ENCODE results near the gene PLXNA4.

Gene PLXNA4

DNA sequence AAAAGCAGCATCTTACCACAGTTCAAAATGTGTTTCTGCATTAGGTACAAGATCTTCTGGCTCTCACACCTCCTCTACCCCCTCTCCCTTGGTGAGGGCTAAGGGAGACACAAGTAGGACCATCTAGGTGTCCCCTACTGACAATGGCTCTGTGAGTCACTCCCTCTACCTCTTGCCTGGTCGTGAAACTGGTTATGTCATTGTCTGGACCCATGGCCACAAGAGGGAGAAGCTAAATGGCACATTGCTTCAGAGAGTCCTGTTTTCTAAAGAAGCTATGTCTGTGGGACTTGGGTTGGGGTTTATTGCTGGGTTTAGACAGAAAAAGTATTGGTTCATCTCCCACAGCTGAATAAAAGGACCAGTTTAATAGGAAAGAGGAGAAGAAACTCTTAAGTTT lies 4.0 kb upstream of the PLXNA4 start:
- Histone ChIP-seq H3K4me2 (ENCODE audit: low read depth, low read length, poor library complexity, severe bottlenecking) (no peak overlapping the region), H3K9me2 (replicated peaks; ENCODE audit: insufficient read depth, low read length) (no peaks in the 10 kb centered on the region), H3K27me3 (ENCODE audit: low read length) (no peaks in the 10 kb centered on the region), H2AFZ (ENCODE audit: low read depth, low read length, severe bottlenecking) (no peak overlapping the region), H3K27ac (ENCODE audit: low read depth, low read length) (no peak overlapping the region), H3F3A (ENCODE audit: insufficient read depth) (no peaks in the 10 kb centered on the region), H3K9me3 (ENCODE audit: insufficient read depth, low read length) (no peaks in the 10 kb centered on the region), H3K36me3 (ENCODE audit: low read length) (no peaks in the 10 kb centered on the region), H4K20me1 (ENCODE audit: low read depth, low read length) (no peaks in the 10 kb centered on the region), H3K79me2 (ENCODE audit: insufficient read depth, low read length) (no peaks in the 10 kb centered on the region), H3K9ac (ENCODE audit: low read length) (no peak overlapping the region), H3K4me3 (ENCODE audit: insufficient read depth, low read length, poor library complexity, severe bottlenecking) (no peak overlapping the region)
- no peak for TF ChIP-seq EZH2phosphoT487 (conservative IDR thresholded peaks at IDR 0.05; ENCODE audit: low read length)
- TF ChIP-seq, protein P1, sequence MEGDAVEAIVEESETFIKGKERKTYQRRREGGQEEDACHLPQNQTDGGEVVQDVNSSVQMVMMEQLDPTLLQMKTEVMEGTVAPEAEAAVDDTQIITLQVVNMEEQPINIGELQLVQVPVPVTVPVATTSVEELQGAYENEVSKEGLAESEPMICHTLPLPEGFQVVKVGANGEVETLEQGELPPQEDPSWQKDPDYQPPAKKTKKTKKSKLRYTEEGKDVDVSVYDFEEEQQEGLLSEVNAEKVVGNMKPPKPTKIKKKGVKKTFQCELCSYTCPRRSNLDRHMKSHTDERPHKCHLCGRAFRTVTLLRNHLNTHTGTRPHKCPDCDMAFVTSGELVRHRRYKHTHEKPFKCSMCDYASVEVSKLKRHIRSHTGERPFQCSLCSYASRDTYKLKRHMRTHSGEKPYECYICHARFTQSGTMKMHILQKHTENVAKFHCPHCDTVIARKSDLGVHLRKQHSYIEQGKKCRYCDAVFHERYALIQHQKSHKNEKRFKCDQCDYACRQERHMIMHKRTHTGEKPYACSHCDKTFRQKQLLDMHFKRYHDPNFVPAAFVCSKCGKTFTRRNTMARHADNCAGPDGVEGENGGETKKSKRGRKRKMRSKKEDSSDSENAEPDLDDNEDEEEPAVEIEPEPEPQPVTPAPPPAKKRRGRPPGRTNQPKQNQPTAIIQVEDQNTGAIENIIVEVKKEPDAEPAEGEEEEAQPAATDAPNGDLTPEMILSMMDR (IDR thresholded peaks at IDR 0.05; ENCODE audit: insufficient read depth, low read length, poor library complexity, severe bottlenecking) = no peak

DNA sequence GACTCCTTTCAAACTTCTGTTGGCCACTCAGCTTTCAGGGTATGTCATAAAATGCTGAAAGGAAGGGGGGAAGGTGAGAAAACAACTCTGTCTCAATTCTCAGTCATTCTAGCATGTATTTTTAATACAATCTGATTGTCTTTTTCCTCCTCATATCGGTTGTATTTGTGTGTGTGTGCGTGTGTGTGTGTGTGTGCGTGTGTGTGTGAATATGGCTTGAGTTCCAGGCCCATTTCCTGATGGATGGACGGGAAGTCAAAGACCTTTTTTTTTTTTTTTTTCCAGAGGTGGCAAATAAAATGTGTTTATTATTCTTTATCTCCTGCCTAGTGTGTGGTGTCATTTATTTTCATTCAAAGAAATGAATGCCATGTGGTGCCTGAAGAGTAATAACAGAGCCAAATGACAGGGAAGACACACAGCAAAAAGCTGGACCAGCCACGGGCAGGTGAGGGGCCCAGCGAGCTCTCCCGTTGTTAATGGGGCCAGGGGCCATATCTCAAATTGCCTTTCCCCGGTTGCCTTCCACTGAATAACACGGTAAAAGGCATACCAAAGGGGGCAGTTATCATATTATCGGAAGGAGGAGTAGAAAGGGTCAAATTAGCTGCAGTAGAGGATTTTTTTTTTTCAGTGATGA lies 3.1 kb upstream of the PLXNA4 start:
- H3F3A ChIP-seq (ENCODE audit: insufficient read depth) = no peaks in the 10 kb centered on the region
- H3K27me3 ChIP-seq (ENCODE audit: low read length) = no peaks in the 10 kb centered on the region

DNA sequence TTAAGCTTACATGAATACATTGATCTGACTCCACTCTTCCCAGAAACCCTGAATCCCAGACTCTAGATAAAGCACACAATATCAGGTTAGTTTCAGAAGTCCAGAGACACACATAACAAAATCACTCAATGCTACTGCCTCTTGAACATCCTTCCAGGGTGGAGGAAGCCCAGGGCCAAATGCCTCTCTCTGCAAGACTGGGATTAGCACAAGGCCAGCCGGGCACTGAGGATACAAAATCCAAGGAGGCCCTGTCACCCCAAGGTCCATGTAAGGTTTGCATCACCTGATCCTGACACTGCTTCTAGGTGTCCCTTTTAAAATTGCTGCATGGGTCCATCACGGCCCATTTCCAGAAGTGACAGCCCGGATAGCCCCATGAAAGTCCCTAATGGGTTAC lies 2.6 kb upstream of the PLXNA4 start:
- Histone ChIP-seq H3K36me3 (ENCODE audit: low read length) (no peaks in the 10 kb centered on the region), H3K9me2 (replicated peaks; ENCODE audit: insufficient read depth, low read length) (no peaks in the 10 kb centered on the region), H2AFZ (ENCODE audit: low read depth, low read length, severe bottlenecking) (no peak overlapping the region), H3K9me3 (ENCODE audit: insufficient read depth, low read length) (no peaks in the 10 kb centered on the region), H3K79me2 (ENCODE audit: insufficient read depth, low read length) (no peaks in the 10 kb centered on the region), H3K27me3 (ENCODE audit: low read length) (no peaks in the 10 kb centered on the region), H3K4me2 (ENCODE audit: low read depth, low read length, poor library complexity, severe bottlenecking) (no peak overlapping the region), H3K9ac (ENCODE audit: low read length) (no peak overlapping the region), H3K4me3 (ENCODE audit: insufficient read depth, low read length, poor library complexity, severe bottlenecking) (no peak overlapping the region), H3K27ac (ENCODE audit: low read depth, low read length) (no peak overlapping the region), H4K20me1 (ENCODE audit: low read depth, low read length) (no peaks in the 10 kb centered on the region), H3F3A (ENCODE audit: insufficient read depth) (no peaks in the 10 kb centered on the region)
- TF ChIP-seq, protein P1 (IDR thresholded peaks at IDR 0.05; ENCODE audit: insufficient read depth, low read length, poor library complexity, severe bottlenecking) = no peak
- TF ChIP-seq EZH2phosphoT487 (conservative IDR thresholded peaks at IDR 0.05; ENCODE audit: low read length) = no peak

More for the DNA sequence above, 3.1 kb upstream of the PLXNA4 start:
- Histone ChIP-seq H3K4me2 (ENCODE audit: low read depth, low read length, poor library complexity, severe bottlenecking) (no peak overlapping the region), H2AFZ (ENCODE audit: low read depth, low read length, severe bottlenecking) (no peak overlapping the region), H3K9ac (ENCODE audit: low read length) (no peak overlapping the region), H3K4me3 (ENCODE audit: insufficient read depth, low read length, poor library complexity, severe bottlenecking) (no peak overlapping the region), H3K79me2 (ENCODE audit: insufficient read depth, low read length) (no peaks in the 10 kb centered on the region), H3K9me2 (replicated peaks; ENCODE audit: insufficient read depth, low read length) (no peaks in the 10 kb centered on the region), H4K20me1 (ENCODE audit: low read depth, low read length) (no peaks in the 10 kb centered on the region), H3K27ac (ENCODE audit: low read depth, low read length) (no peak overlapping the region), H3K36me3 (ENCODE audit: low read length) (no peaks in the 10 kb centered on the region), H3K9me3 (ENCODE audit: insufficient read depth, low read length) (no peaks in the 10 kb centered on the region)
- no peak for TF ChIP-seq EZH2phosphoT487 (conservative IDR thresholded peaks at IDR 0.05; ENCODE audit: low read length)
- TF ChIP-seq, protein P1 (IDR thresholded peaks at IDR 0.05; ENCODE audit: insufficient read depth, low read length, poor library complexity, severe bottlenecking) = no peak
